GM12874 (cell line): ENCODE results near the gene PSAT1.

Experiments used
- TF ChIP-seq, protein P1 (sequence below): IDR thresholded peaks from 2 replicates; pipeline ENCODE4 v1.5.1; 2011; ENCODE audit warnings: low read depth, mild to moderate bottlenecking, control low read depth, low read length, moderate library complexity; ENCODE audit not compliant: insufficient read depth

PSAT1 gene

DNA sequence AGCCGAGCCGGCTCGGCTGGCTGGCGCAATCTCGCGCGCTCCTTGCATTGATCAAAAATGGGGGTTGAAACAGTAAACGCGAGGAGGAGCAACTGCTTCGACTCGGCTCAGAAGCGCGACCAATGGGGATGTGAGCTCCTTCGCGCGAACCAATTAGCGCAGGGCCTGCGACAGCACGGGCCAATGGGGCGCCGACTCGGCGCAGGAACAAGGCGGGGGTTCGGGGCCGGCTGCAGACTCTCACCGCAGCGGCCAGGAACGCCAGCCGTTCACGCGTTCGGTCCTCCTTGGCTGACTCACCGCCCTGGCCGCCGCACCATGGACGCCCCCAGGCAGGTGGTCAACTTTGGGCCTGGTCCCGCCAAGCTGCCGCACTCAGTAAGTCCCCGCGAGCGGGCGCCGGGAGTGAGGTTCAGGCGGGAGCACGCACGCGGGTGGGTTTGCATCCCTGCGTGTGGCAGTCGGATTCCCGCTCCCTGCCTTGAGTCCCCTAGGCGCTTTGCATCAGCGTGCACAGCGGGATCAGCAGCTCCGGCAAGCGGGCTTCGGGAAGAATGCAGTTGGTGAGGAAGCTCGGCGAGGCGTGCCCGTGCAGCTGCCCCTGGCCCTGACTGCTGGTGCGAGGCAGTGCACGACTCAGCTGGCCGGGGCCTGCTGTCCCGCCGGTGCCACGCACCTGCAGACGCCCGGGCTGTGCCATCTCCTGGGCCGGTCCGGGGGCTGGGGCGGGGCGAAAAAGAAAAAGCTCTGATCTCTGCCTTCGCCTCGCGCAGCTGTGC lies at the start of gene PSAT1:
Gene PSAT1 (plus strand): TSS at position 233 of the 779 bp plus-strand sequence. CDS start 86 bp downstream, at position 319.
- TF ChIP-seq, protein P1, sequence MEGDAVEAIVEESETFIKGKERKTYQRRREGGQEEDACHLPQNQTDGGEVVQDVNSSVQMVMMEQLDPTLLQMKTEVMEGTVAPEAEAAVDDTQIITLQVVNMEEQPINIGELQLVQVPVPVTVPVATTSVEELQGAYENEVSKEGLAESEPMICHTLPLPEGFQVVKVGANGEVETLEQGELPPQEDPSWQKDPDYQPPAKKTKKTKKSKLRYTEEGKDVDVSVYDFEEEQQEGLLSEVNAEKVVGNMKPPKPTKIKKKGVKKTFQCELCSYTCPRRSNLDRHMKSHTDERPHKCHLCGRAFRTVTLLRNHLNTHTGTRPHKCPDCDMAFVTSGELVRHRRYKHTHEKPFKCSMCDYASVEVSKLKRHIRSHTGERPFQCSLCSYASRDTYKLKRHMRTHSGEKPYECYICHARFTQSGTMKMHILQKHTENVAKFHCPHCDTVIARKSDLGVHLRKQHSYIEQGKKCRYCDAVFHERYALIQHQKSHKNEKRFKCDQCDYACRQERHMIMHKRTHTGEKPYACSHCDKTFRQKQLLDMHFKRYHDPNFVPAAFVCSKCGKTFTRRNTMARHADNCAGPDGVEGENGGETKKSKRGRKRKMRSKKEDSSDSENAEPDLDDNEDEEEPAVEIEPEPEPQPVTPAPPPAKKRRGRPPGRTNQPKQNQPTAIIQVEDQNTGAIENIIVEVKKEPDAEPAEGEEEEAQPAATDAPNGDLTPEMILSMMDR: 0 out of 2 replicates have a peak, but pooled peaks have one; percentile 0

DNA sequence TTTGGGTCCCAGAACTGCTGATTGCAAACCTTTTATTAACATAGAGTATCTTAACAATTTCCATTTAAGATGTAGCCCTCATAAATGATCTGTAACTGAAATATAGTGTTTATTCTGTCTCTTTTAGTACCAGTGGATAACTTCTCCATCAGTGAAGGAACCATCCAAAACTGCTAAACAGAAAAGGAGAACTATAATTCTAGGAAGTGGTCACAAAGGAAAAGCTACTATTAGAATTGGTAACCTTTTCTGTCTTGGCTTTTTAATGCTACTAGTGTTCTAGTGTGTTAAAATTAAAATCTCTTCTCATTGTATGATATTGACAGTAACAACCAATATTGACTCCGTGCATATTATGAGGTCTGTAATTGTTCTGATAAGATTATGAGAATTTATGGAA lies 48.3 kb upstream of the PSAT1 start:
- TF ChIP-seq, protein P1: no peak

DNA sequence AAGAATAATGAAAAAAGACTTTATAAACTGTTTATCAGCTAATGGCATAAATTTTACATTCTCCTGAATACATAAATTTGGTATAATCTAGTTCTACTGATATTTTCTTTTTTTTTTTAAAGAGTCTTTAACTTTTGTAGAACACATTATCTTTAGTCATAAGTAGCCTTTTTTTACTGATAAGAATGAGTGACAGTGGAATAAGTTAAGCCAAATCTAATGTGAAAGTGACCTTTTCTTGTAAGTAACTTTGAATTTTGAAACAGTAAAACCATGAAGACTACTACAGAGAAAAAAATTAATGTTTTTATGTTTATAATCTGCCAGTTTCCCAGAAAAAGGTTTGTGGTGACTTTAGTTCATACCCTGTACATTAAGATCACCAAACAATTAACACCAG lies 47.4 kb upstream of the PSAT1 start:
- TF ChIP-seq, protein P1: no peak

DNA sequence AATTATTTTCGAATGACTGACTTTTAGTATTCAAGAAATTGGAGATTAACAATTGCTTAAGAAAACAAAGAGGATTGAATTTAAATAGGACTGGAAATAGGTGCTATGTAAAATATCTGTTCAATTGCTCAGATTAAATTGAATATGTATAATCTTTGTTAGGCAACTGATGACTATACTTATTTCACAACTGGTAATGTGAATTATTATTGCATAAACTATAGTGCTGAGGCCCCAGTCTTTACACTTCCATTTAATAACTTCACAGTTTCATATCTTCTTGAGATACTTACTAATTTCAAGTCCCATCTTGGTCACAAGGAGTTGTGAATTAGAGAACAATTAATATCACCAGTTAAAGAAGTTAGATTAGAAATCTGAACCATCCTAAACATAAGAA lies 44.3 kb upstream of the PSAT1 start:
- TF ChIP-seq, protein P1: no peak

DNA sequence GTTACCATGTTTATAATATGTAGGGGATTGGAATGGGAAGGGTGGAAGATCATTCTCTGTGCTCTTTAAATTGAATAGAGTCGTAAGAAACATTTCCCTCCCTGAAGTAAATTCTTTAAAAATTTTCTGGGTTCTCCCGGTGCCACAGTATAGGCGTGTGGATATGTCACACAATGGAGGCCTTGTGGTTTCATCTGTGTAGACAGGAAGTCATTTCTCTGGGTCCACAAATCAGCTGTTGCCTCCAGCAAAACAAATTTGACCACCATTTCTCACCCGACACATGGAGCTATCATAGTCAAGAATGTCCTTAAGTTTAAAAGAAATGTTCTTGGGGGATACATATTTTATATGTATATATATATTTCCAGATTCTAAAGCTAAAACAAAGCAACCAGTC lies 43.6 kb upstream of the PSAT1 start:
- TF ChIP-seq, protein P1: no peak

DNA sequence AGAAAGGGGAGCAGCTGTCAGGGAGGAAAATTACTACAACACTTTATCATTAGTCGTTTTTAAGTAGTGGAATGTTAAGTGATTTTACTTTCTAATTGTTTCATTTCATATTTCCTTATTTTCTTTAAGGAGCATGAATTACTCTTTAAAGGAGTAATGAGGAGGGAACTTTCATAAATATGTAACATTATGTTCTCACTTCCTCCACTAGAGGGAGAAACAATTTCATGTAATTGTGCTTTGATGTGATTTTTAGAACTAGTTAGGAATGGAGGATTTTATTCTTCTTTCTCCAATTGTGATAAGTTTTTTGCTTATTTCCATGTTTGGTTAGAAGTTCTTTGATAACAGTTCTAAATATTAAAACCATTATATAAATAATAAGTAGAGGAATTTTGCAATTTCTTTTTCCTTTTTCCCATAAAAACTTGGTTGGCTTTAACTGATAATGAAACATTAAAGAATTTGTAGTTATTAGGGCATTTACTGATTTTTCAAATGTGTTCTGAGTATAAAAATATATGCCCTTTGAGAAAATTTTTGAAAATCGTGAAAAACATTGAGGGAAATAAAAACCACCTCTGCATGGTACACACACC lies 35.4 kb upstream of the PSAT1 start:
- TF ChIP-seq, protein P1: no peak

DNA sequence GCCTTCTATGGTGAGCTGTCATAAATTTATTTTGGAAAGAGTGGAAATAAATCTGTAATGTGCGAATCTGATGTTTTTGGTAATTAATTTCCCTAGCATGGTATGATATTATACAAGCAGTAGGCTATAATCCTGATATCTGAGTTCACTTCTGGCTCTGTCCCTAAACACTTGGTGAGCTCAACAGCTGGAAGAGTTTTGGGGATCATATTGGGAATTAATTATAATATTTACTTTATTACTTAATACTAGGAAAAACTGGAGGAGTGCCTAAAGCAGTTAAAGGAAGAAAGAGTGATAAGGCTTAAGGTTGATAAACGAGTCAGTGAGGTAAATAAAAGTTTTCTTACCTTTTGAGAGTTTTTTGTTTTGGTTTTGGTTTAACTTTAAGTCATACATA lies 34.3 kb upstream of the PSAT1 start:
- TF ChIP-seq, protein P1: no peak
